Activated CD8-positive, alpha-beta memory T cell treated with anti-CD3 and anti-CD28 coated beads, Interleukin-2, amount 50 U/mL, for 24 hours (primary cell): ENCODE data around the gene SLC25A25.
A peak's percentile ranks its signal among the peaks of the same experiment; 100 is the strongest.
"Not testable (repeated sequence)": the region's sequence is repeated elsewhere in the genome, so short reads cannot be mapped to it uniquely, and the experiment has no call there.

Source experiments
- DNase-seq: peaks from one replicate; pipeline ENCODE4 v3.0.0-alpha.2; 2020; ENCODE audit errors: extremely low read depth

The SLC25A25 gene

GRCh38 chr9:128124873-128125579, 57.0 kb downstream of the SLC25A25 start:
- DNase-seq, result no peak

- no peak for DNase-seq
These were observed 57.7 kb downstream of the SLC25A25 start for GRCh38 chr9:128125580-128126354.

DNA sequence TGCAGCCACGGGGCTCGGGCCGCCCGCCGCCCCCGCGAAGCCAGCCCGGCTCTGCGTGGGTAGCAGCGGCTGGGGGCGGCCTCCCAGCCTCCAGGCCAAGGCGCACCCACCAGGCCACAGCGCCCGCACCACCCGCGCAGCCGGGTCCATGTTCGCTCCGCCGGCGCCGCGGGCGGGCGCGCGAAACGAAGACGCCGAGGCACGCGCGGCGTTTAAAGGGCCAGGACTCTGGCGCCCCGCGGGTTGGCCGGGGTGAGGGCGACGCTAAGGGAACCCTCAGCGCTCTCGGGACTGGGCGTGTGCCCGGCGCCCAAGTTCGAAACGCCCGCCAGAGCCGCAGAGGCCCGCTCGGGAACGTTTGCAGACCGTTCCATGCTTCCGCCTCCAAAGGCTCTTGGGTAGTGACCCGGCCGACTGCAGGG, 59.5 kb downstream of the SLC25A25 start, which contains the start of gene PTGES2:
TSS of gene PTGES2 (minus strand) at position 162 of the 422 bp plus-strand sequence. CDS start at position 150, 12 bp downstream.
- DNase-seq, result peak; percentile 29

DNA sequence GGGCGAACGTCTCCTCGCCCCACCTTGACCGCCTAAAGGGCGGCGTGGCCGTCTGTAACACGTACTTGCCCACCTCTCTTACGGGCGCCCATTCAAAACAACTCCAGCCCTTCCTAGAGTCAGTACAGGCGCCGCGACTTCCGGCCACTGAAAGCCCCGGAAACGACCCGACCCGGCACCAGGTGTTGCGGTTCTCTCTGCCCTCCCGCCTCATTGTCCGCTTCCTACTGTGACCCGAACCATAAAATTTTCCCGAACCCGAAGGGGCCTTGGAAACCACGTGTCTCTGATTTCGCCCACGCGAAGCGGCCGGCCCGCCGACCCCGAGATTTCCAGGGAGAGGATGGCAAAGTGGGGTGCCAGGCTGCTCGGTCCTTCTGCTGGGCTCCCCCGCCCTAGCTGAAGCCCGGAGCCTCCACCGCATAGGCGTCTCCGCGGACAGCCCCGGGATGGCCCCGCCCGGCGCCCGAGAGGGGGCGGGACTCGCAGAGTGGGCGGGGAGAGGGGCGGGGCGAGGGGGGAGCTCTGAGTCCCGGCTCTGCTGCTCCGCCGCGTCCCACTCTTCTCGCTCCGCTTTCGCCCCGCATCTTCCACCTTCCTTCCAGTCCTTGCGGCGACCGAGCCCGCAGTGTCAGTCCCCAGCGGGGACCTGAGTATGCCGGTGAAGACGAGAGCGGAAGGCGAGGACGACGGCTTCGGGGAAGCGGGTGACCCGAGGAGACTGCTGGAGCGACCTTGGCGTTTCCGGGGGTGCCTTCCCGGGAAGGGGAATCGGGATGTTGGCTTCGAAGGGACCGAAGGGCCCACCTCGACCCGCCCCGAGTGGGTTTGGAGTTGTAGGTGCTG, 60.2 kb downstream of the SLC25A25 start:
- DNase-seq, result peak; percentile 66

DNA sequence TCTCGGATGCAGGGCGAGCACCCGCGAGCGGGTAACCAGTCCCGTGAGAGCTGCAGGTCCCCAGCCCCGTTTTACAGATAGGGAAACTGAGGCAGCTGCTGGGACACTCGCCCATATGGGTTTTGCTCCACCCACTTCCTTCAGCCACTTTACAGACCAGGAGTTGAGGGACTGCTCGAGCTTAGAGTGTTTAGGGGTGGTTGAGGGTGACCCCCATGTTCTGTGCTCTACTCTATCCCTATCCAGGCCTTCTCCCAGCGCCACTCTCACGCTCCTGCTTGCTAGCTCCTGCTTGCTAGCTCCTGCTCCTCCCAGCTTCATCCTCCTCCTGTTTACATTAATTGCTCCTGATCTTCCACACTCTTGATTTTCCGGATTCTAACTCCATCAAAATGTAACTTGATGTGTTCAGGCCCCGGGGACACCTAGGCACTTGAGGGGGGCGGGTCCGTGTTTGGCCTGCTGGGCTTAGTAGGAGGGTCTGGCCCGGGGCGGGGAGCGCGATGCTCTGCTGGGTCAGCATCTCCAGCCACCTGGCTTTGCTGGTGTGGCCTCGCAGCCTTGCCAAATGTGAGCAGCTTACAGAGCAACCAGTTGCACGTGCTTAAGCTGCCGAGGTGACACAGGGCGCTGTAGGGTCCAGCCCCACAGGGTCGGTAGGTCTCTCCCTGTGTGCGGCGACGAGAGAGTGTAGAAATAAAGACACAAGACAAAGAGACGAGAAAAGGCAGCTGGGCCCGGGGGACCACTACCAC, 61.0 kb downstream of the SLC25A25 start:
- DNase-seq, result no peak

DNA sequence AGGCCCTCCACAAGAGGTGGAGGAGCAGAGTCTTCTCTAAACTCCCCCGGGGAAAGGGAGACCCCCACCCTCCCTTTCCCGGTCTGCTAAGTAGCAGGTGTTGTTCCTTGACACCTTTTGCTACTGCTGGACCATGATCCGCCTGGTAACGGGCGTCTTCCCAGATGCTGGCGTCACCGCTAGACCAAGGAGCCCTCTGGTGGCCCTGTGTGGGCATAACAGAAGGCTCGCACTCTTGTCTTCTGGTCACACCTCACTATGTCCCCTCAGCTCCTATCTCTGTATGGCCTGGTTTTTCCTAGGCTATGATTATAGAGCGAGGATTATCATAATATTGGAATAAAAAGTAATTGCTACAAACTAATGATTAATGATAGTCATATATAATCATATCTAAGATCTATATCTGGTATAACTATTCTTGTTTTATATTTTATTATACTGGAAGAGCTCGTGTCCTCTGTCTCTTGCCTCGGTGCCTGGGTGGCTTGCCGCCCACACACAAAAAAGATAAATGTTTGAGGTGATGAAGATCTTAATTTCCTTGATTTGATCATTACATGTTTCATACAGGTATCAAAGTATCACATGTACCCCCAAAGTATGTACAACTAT, 62.1 kb downstream of the SLC25A25 start:
- DNase-seq, result not testable (repeated sequence)

DNA sequence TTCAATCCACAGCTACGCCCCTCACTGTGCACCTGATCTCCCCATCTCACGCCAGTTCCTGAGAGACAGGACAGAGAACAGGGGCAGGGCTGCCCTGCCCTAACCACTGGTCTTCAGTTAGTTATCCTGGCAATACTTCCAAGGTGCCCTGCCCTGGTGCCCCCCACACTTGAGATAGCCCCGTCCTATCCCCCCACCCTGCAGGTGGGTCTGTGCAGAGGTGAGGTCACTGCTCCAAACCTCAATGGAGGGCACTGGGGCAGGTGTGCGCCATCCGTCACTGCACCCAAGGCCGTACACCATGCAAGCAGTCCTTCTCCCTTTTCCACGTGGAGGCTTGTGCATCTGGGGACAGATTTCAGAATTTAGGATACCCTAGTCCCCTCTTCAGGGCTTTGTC, 62.6 kb downstream of the SLC25A25 start:
- not testable (repeated sequence) for DNase-seq

DNA sequence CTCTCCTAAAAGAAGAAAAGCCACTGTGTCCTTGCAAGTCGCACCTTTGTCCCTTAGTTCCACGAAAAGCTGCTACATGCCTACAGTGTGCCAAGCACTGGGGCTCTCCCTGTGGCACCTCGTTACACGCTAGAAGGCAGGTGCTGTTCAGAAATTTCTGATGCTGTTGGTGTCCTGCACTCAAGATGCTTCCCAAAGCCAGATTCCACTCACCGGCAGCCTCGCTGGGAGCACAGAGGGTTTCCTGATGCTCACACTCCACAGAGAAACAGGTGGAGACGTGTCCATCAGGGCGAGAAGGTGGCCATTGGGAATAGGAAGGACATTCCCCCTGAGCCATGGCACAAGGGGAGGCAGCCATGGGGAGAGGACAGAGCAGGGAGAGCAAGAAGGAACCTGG, 63.3 kb downstream of the SLC25A25 start:
- DNase-seq, result not testable (repeated sequence)

DNA sequence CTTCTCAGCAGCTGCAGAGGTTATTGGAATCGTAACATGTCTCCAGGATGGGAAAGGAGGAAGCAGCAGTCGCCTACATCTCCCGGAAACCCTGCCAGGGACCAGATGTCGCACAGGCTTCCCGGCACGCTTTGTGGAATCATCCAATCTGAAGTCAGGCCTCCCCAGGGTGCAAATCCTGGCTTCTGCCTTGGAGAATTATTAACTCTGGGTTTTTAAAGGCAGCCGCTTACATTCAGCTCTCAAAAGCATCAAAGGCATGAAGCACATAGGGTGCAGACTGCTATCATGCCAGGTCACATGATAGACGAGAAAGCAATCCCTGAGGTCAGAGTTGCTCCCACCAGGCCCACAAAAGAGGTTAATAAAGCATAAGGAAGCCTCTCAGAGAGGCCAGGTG, 64.1 kb downstream of the SLC25A25 start:
- DNase-seq, result not testable (repeated sequence)

GRCh38 chr9:128135561-128135960, 67.5 kb downstream of the SLC25A25 start:
- not testable (repeated sequence) for DNase-seq

DNA sequence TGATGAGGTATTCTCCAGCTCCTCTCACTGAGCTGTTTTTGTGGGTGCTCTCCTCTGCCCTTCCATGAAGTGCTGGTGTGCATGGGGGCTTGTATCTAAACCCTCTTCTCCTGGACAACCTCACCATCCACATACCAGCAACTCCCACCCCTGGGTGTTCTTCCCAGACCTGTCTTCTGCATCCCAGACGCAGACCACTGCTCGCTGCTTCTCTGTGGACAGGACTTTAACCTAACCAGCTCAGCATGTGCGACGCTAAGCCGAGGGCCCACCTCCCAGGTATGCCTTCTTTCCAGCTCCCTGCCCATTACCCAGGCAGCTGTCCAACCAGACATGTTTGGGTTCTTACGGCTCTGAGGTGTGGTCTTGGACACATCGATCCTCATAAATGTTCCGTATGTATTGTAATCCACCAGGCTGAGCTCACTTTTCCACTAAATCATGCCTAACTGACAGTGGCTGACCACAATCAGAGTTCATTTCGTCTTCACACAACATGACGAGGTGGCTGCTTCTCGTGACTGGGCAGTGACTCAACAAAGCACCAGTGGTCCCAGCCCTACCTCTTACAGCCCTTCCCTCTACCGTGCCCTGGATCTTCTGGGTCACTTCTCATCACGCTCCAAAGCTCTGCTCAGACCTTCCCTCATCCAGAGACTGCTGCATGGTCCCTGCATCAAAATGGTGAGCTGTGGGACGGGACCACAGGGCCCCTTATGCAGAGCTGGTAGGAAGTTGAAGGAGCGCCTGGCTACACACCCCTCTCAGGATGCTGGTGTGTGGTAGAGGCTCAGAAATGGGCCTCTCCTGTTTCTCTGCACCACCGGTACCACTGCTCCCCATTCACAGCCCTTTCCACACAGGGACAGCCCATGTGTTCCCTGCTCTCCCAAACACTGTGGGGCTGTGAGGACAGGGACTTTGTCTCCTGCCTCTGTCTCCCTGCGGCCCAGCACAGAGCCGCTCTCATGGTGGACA, 69.1 kb downstream of the SLC25A25 start:
- DNase-seq, result no peak

GRCh38 chr9:128138001-128138400, 70.0 kb downstream of the SLC25A25 start:
- no peak for DNase-seq

DNA sequence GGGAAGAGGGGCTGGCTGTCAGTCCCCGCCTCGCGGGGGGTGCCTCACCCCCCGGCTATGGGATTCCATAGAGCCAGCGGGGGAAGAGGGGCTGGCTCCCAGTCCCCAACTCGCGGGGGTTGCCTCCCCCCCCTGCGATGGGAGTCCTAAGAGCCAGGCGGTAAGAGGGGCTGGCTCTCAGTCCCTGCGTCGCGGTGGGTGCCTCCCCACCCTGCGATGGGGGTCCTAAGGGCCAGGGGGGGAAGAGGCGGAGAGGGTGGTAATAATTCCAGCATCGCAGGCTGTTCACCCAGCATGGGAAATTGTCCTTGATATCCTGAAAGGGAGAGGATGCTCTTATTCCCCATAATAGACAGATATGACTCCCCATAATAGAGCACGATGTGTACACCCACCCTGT, 71.6 kb downstream of the SLC25A25 start:
- no peak for DNase-seq

- no peak for DNase-seq
These were observed 73.6 kb downstream of the SLC25A25 start for GRCh38 chr9:128141604-128142003.

GRCh38 chr9:128142061-128142460, 74.0 kb downstream of the SLC25A25 start:
- DNase-seq, result no peak

- no peak for DNase-seq
These were observed 74.6 kb downstream of the SLC25A25 start for GRCh38 chr9:128142596-128142995.

GRCh38 chr9:128143525-128144238, 75.7 kb downstream of the SLC25A25 start:
- DNase-seq, result no peak

DNA sequence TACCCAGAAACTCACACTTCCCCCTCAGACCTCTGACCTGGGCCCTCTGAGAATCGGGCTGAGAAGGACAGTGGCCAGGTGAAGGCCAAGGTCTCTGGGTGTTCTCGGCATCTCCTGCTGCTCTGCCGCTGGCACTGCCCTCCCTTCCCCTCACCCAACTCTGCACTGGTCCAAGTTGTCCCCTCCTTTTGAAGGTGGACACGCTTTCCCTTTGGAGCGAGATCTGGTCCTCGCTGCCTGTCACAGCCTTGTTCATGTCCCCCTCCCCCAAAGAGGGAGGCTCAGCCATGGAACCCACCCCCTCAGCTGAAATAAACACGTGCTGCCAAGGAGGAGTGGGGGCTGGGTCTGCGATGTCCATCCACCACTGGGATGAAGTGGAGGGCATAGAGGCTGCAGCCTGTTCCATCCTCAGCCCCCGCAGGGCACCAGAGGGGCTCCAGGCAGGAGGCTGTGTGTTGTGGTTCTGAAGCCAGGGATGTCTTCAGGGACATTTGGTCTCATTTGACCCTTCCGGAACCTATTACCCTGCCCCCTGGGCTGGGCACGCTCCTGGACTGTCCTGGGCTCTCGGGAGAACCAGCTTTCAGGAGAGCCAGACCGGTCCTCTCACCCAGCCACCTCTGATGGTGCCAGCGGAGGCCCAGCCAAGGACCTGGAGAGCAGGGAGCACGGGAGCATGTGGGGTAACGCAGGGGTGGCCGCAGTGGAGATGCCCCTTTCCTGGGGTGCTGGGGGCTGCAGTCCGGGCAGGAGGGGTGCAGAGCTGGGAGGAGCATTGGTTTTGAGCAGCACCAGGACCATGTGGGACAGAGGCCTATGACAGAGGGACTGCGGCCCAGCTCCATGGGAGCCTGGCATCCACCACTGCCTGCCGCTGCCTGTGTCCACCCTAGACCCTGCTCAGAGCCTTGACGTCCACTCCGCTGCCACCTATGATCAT, 76.5 kb downstream of the SLC25A25 start:
- no peak for DNase-seq
